HUDEP-2 (cell line): ENCODE data around the gene ALKBH3.

ENCODE experiments used
- DNase-seq, 76 experiments: peaks; one replicate each; lab custom pipeline; 2025; ENCODE audit not compliant: unreplicated experiment in 76 of 76; lab: John Stamatoyannopoulos, UW

ALKBH3 gene

GRCh38 chr11:43892851-43893250 is 12.2 kb downstream of the ALKBH3 start:
- no peak for DNase-seq

GRCh38 chr11:43894546-43894945 is 13.9 kb downstream of the ALKBH3 start:
- DNase-seq: no peak

GRCh38 chr11:43895601-43896000 is 15.0 kb downstream of the ALKBH3 start:
- no peak for DNase-seq

GRCh38 chr11:43898574-43898973 is 17.9 kb downstream of the ALKBH3 start:
- DNase-seq: no peak

- DNase-seq: no peak
Observed at GRCh38 chr11:43899094-43899493, 18.5 kb downstream of the ALKBH3 start.

- no peak for DNase-seq
Observed at GRCh38 chr11:43901551-43901950, 20.9 kb downstream of the ALKBH3 start.

- DNase-seq: no peak
Observed at GRCh38 chr11:43903078-43903477, 22.4 kb downstream of the ALKBH3 start.

GRCh38 chr11:43903969-43904368 is 23.3 kb downstream of the ALKBH3 start:
- DNase-seq: no peak

- DNase-seq: no peak
Observed at GRCh38 chr11:43904742-43905535, 24.3 kb downstream of the ALKBH3 start.

GRCh38 chr11:43905813-43906241 is 25.2 kb downstream of the ALKBH3 start:
- no peak for DNase-seq

GRCh38 chr11:43907028-43907975 is 26.7 kb downstream of the ALKBH3 start:
- DNase-seq: peak in 1 of 76 experiments; percentile 12

- DNase-seq: no peak
Observed at GRCh38 chr11:43908191-43908590, 27.6 kb downstream of the ALKBH3 start.

GRCh38 chr11:43908683-43909082 is 28.1 kb downstream of the ALKBH3 start:
- DNase-seq: no peak

GRCh38 chr11:43913829-43914380 is 33.3 kb downstream of the ALKBH3 start:
- no peak for DNase-seq

GRCh38 chr11:43914466-43914865 is 33.8 kb downstream of the ALKBH3 start:
- no peak for DNase-seq

GRCh38 chr11:43916621-43917020 is 36.0 kb downstream of the ALKBH3 start:
- no peak for DNase-seq

- DNase-seq: no peak
Observed at GRCh38 chr11:43917851-43918250, 37.2 kb downstream of the ALKBH3 start.

- no peak for DNase-seq
Observed at GRCh38 chr11:43918662-43919061, 38.0 kb downstream of the ALKBH3 start.

- no peak for DNase-seq
Observed at GRCh38 chr11:43919852-43920597, 39.4 kb downstream of the ALKBH3 start.

- DNase-seq: no peak
Observed at GRCh38 chr11:43920598-43921419, 40.2 kb downstream of the ALKBH3 start.
